Measurements from ENCODE around the gene RNF224.

Gene RNF224

DNA sequence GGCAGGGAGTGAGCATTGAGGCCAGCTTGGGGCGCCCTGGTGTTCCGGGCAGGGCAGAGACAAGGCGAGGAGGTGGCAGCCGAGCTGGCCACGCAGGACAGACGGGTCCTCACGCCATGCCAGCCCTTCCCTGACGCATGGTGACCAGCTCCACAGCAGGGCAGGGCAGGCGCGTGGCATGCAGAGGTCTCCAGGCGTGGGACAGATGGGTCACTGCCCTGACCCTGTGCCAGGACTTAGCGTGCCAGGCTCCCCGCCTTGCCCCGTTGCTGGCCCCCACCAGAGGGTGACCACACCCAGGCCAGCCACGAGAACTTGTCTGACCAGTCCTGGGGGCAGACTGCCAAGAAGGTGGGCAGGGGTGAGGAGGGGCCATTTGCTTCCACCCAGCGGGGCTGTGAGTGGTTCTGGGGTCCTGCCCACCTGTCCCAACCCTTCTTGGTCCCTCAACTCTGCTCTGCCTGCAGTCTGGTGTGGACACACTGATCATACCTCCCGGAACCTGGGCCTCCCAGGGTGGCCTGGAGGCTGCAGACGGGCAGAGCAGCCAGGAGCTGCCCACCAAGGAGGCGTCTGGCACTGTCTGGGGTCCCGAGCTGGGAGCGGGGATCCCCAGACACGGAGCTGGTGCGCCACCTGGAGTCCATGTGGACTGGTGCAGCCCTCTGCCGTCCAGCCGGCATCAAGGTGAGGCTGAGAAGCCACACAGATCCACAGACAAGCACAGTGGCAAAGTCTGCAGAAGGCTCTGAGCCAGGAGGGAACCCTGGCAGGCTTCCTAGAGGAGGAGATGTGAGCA lies at the start of gene RNF224:
TSS of gene RNF224 (plus strand) at position 449 of the 799 bp plus-strand sequence. CDS start 834 bp downstream, outside the sequence.
- Histone ChIP-seq H3K9ac (ENCODE audit: low read length in 2 of 2) (no peak within 1 kb of the TSS), H3K27ac (ENCODE audit: low read length) (no peak within 1 kb of the TSS), H3K9me3 (ENCODE audit: control insufficient read depth in 2 of 2, low read length in 2 of 2) (no peaks in the 10 kb centered on the region)

DNA sequence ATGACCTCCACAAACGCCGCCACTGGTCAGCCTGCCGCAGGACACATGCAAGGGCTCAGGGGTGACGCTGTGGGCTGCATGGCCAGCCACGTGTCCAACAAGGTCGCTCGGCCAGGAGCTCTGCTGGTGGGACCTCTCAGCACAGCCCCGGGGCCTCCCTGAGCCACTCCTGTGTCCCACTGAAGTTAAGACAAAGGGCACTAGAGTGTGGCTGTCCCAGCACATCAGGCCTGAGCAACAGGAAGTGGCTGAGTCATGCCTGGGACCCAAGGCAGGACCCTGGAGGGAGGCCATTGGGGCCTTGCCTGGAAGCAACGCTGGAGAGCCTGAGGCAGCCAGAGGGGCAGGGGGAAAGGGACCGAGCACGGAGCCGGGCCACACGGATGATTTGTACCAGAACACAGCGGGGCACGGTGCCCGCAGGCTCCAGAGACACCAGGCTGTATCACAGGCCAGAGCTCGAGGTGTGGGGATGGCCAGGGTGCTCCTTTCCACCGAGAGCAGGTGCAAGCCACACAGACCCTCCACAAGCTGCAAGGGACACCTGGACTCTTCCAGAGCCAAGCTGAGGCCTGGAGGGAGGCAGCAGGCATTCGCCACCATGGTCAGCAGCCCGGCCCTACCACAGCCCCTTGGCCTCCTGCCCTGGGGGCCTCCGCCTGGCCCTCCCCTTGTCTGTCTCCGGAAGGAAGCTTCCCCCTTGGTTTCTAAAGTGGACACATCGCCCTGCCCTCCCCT lies 48.9 kb upstream of the RNF224 start:
- no peaks in the 10 kb centered on the region for H3K9me3 ChIP-seq (ENCODE audit: control insufficient read depth in 2 of 2, low read length in 2 of 2)
- peaks cover 5 to 32% of the 10 kb centered on the region in 2 donors for H3K36me3 ChIP-seq (ENCODE audit: control insufficient read depth in 2 of 2, insufficient read depth in 2 of 2, low read length in 2 of 2)
- H3K4me1 ChIP-seq (ENCODE audit: control insufficient read depth, insufficient read depth, low read length) = no peaks in the 10 kb centered on the region
- peaks cover 0 to 2% of the 10 kb centered on the region in 2 donors for H3K27me3 ChIP-seq (ENCODE audit: control insufficient read depth in 1 of 2, insufficient read depth in 2 of 2, low read length in 2 of 2)
- no peak overlapping the region for H3K27ac ChIP-seq (ENCODE audit: low read length)
- no peak overlapping the region for H3K4me3 ChIP-seq (ENCODE audit: low read length in 2 of 2)
- no peak overlapping the region for H3K9ac ChIP-seq (ENCODE audit: low read length in 2 of 2)

More for the DNA sequence above, at the start of gene RNF224:
- H3K36me3 ChIP-seq (ENCODE audit: control insufficient read depth in 2 of 2, insufficient read depth in 2 of 2, low read length in 2 of 2) = no peaks in the 10 kb centered on the region
- no peak within 1 kb of the TSS for H3K4me3 ChIP-seq (ENCODE audit: low read length in 2 of 2)
- H3K27me3 ChIP-seq (ENCODE audit: control insufficient read depth in 1 of 2, insufficient read depth in 2 of 2, low read length in 2 of 2) = peaks cover 34 to 44% of the 10 kb centered on the region in 2 donors
- H3K4me1 ChIP-seq (ENCODE audit: control insufficient read depth, insufficient read depth, low read length) = peaks cover 19% of the 10 kb centered on the region

DNA sequence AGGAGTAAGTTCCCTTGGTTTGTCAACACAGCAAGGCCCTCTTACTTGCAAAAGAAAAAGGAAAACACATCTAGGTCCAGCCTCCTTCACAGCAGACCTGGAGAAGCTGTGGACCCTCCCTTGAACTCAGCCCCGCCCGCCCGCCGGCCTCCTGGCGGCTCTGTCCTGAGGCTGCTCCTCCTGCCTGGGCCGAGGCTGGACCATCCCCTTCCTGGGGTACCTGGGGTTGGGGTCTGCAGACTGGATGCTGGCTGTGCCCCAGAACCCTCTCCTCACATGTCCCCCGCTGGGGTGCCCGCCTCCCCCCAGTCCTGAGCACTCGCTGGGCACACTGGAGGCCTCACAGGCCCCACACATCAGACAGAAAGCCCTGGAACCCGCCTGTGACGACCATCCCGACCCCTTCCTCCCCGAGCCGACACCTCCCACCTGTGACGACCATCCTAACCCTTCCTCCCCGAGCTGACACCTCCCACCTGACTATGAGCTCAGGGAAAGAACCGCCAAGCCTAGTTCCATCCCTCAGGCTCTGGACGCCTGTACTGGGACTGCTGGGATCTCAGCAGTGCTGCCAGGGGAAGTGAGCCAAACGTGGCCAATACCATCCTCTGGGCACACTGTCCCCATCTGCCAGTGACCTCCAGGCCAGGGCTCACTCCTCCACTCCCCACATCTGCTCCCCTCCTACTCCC lies 48.2 kb upstream of the RNF224 start:
- no peaks in the 10 kb centered on the region for H3K4me1 ChIP-seq (ENCODE audit: control insufficient read depth, insufficient read depth, low read length)
- peaks cover 12 to 39% of the 10 kb centered on the region in 2 donors for H3K36me3 ChIP-seq (ENCODE audit: control insufficient read depth in 2 of 2, insufficient read depth in 2 of 2, low read length in 2 of 2)
- H3K27ac ChIP-seq (ENCODE audit: low read length) = no peak overlapping the region
- H3K9me3 ChIP-seq (ENCODE audit: control insufficient read depth in 2 of 2, low read length in 2 of 2) = no peaks in the 10 kb centered on the region
- no peak overlapping the region for H3K9ac ChIP-seq (ENCODE audit: low read length in 2 of 2)
- H3K27me3 ChIP-seq (ENCODE audit: control insufficient read depth in 1 of 2, insufficient read depth in 2 of 2, low read length in 2 of 2) = peaks cover 0 to 2% of the 10 kb centered on the region in 2 donors
- H3K4me3 ChIP-seq (ENCODE audit: low read length in 2 of 2) = no peak overlapping the region

DNA sequence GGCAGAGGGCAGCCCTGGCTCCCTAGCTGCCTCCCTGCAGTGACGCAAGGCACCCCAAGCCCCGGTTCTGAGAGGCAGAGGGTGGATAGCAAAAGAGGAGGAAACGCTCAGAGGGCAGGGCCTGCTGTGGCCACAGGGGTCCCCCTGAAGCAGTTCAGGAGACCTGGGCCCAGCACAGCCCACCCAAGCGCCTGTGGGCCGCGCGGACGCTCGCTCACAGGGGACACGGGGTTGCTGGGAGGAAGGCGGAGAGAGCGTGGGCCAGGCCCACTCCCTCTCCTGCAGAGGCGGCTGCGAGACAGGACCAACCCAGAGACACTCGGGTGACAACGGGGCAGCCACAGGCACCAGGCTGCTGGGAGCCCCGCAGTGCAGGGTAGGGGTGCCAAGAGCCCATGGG lies 47.5 kb upstream of the RNF224 start:
- no peak overlapping the region for H3K4me3 ChIP-seq (ENCODE audit: low read length in 2 of 2)
- H3K9me3 ChIP-seq (ENCODE audit: control insufficient read depth in 2 of 2, low read length in 2 of 2) = no peaks in the 10 kb centered on the region
- no peaks in the 10 kb centered on the region for H3K4me1 ChIP-seq (ENCODE audit: control insufficient read depth, insufficient read depth, low read length)
- no peak overlapping the region for H3K27ac ChIP-seq (ENCODE audit: low read length)
- peaks cover 12 to 46% of the 10 kb centered on the region in 2 donors for H3K36me3 ChIP-seq (ENCODE audit: control insufficient read depth in 2 of 2, insufficient read depth in 2 of 2, low read length in 2 of 2)
- no peak overlapping the region for H3K9ac ChIP-seq (ENCODE audit: low read length in 2 of 2)
- H3K27me3 ChIP-seq (ENCODE audit: control insufficient read depth in 1 of 2, insufficient read depth in 2 of 2, low read length in 2 of 2) = no peaks in the 10 kb centered on the region

DNA sequence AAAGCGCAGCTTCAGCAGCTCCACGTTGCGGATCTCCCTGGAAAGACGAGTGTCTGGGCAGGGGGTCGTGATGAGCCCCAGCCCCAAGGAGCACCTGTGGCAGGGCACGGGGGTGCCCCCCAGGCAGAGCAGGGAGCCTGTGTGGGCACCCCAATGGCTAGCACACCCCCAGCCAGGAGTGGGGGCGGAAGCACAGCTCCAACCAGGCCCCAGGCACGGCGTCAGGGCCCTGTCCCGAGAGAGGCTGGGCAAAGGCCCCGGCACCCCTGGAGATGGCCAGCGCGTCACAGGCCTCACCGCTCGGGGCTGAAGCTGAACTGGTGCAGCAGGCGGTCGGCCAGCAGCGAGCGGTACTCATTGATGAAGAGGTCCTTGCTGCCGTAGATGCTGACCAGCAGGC lies 46.8 kb upstream of the RNF224 start:
- Histone ChIP-seq H3K36me3 (ENCODE audit: control insufficient read depth in 2 of 2, insufficient read depth in 2 of 2, low read length in 2 of 2) (peaks cover 13 to 48% of the 10 kb centered on the region in 2 donors), H3K4me1 (ENCODE audit: control insufficient read depth, insufficient read depth, low read length) (peaks cover 2% of the 10 kb centered on the region), H3K9ac (ENCODE audit: low read length in 2 of 2) (no peak overlapping the region)

DNA sequence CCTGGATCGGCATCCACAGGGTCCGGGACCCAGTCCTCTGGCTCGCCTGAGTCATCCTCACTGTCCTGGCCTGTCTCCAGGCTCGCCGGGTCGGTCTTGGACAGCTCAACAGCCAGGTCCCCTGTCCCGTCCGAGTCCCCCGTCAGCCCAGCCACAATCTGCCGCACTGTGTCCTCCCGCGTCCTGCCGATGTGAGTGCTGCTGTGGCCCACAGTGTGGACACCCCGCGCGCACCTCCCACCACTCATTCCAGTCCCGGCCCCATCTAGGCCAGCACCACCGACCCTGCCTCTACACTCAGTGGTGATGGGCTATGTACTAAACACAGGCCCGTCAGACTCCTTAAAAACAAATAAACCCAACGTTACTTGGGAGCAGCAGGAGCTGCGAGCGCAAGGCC lies 45.6 kb upstream of the RNF224 start:
- Histone ChIP-seq H3K27me3 (ENCODE audit: control insufficient read depth in 1 of 2, insufficient read depth in 2 of 2, low read length in 2 of 2) (no peaks in the 10 kb centered on the region), H3K36me3 (ENCODE audit: control insufficient read depth in 2 of 2, insufficient read depth in 2 of 2, low read length in 2 of 2) (peaks cover 17 to 56% of the 10 kb centered on the region in 2 donors)

More for the DNA sequence above, 46.8 kb upstream of the RNF224 start:
- no peaks in the 10 kb centered on the region for H3K27me3 ChIP-seq (ENCODE audit: control insufficient read depth in 1 of 2, insufficient read depth in 2 of 2, low read length in 2 of 2)
- no peaks in the 10 kb centered on the region for H3K9me3 ChIP-seq (ENCODE audit: control insufficient read depth in 2 of 2, low read length in 2 of 2)
- H3K27ac ChIP-seq (ENCODE audit: low read length) = no peak overlapping the region
- H3K4me3 ChIP-seq (ENCODE audit: low read length in 2 of 2) = no peak overlapping the region

DNA sequence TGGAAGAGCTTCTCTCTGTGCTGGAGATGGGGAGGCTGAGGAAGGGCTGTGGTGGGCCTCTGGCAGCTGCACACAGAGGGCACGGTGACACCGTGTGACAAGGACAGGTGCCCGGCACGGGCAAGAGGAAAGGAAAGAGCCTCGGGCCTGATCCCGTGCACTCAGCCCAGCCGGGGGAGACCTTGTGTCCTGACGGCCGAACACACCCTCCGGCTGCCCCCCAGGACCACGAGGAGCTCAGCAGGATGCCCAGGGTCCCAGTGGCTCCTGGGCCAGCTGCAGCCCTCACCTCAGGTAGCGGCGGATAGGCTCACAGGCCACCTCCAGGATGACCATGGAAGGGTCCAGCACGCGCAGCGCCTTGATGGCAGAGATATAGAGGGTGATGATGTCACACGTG lies 44.5 kb upstream of the RNF224 start:
- H3K4me3 ChIP-seq (ENCODE audit: low read length in 2 of 2) = no peak overlapping the region
- H3K36me3 ChIP-seq (ENCODE audit: control insufficient read depth in 2 of 2, insufficient read depth in 2 of 2, low read length in 2 of 2) = peaks cover 20 to 60% of the 10 kb centered on the region in 2 donors
- peaks cover 24% of the 10 kb centered on the region for H3K4me1 ChIP-seq (ENCODE audit: control insufficient read depth, insufficient read depth, low read length)
- no peak overlapping the region for H3K27ac ChIP-seq (ENCODE audit: low read length)
- no peaks in the 10 kb centered on the region for H3K9me3 ChIP-seq (ENCODE audit: control insufficient read depth in 2 of 2, low read length in 2 of 2)
- no peak overlapping the region for H3K9ac ChIP-seq (ENCODE audit: low read length in 2 of 2)
- no peaks in the 10 kb centered on the region for H3K27me3 ChIP-seq (ENCODE audit: control insufficient read depth in 1 of 2, insufficient read depth in 2 of 2, low read length in 2 of 2)

More for the DNA sequence above, 45.6 kb upstream of the RNF224 start:
- Histone ChIP-seq H3K9ac (ENCODE audit: low read length in 2 of 2) (no peak overlapping the region), H3K4me3 (ENCODE audit: low read length in 2 of 2) (no peak overlapping the region), H3K4me1 (ENCODE audit: control insufficient read depth, insufficient read depth, low read length) (peaks cover 13% of the 10 kb centered on the region), H3K27ac (ENCODE audit: low read length) (no peak overlapping the region), H3K9me3 (ENCODE audit: control insufficient read depth in 2 of 2, low read length in 2 of 2) (no peaks in the 10 kb centered on the region)

DNA sequence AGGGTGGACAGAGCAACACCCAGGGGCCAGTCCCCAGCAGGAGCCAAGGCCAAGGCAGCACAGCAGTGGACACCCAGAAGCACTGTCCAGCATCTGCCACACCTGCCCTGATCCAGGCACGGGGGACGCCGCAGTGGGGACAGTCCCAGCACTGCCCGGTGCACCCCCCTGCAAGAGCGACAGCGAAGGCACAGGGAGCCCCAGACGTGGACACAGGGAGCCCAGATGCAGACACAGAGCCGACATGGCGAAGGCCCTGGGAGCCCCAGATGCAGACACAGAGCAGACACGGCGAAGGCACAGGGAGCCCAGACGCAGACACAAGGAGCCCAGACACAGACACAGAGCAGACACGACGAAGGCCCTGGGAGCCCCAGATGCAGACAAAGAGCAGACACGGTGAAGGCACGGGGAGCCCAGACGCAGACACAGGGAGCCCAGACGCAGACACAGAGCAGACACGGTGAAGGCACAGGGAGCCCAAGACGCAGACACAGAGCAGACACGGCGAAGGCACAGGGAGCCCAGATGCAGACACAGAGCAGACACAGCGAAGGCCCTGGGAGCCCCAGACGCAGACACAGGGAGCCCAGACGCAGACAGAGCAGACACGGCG lies 43.2 kb upstream of the RNF224 start:
- Histone ChIP-seq H3K9ac (ENCODE audit: low read length in 2 of 2) (no peak overlapping the region), H3K9me3 (ENCODE audit: control insufficient read depth in 2 of 2, low read length in 2 of 2) (no peaks in the 10 kb centered on the region), H3K36me3 (ENCODE audit: control insufficient read depth in 2 of 2, insufficient read depth in 2 of 2, low read length in 2 of 2) (peaks cover 20 to 60% of the 10 kb centered on the region in 2 donors), H3K4me3 (ENCODE audit: low read length in 2 of 2) (no peak overlapping the region), H3K27me3 (ENCODE audit: control insufficient read depth in 1 of 2, insufficient read depth in 2 of 2, low read length in 2 of 2) (no peaks in the 10 kb centered on the region), H3K27ac (ENCODE audit: low read length) (no peak overlapping the region), H3K4me1 (ENCODE audit: control insufficient read depth, insufficient read depth, low read length) (peaks cover 29% of the 10 kb centered on the region)

DNA sequence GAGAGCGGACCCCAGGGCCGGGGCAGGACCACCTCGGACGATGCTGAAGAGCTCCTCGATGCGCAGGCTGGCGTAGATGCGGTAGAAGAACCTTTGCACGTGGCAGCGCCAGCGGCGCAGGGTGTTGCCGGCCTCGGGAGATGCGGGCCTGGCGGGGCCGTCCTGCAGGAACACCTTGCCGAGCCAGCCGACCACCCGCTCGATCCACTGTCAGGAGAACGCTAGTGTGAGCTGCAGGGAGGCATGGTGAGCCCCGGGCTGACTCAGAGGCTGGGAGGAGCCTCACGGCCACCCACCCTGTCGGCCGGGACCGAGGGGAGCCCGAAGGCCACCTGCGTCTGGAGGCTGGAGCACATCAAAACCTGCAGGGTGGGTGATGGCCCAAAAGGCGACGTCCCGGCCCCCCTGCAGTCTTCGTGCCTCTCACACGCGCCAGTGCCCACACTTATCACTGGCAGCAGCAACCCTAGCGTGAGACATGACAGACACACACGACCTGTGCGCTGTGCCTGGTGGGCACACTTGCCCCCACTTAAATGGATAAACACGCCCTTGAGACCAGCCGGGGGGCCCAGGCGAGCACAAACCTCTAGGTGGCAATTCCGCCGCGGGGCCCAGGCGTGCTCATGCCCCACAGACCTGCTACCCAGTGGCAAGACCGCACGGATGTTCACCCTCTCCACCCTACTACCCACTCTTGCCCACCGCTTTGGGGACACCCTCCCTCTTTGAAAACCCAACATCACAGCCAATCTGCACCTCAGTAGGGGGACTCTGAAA lies 42.2 kb upstream of the RNF224 start:
- H3K4me3 ChIP-seq (ENCODE audit: low read length in 2 of 2) = no peak overlapping the region
- H3K27ac ChIP-seq (ENCODE audit: low read length) = no peak overlapping the region
- H3K4me1 ChIP-seq (ENCODE audit: control insufficient read depth, insufficient read depth, low read length) = peaks cover 39% of the 10 kb centered on the region
- H3K36me3 ChIP-seq (ENCODE audit: control insufficient read depth in 2 of 2, insufficient read depth in 2 of 2, low read length in 2 of 2) = peaks cover 23 to 51% of the 10 kb centered on the region in 2 donors
- no peak overlapping the region for H3K9ac ChIP-seq (ENCODE audit: low read length in 2 of 2)
- H3K27me3 ChIP-seq (ENCODE audit: control insufficient read depth in 1 of 2, insufficient read depth in 2 of 2, low read length in 2 of 2) = no peaks in the 10 kb centered on the region
- H3K9me3 ChIP-seq (ENCODE audit: control insufficient read depth in 2 of 2, low read length in 2 of 2) = no peaks in the 10 kb centered on the region

DNA sequence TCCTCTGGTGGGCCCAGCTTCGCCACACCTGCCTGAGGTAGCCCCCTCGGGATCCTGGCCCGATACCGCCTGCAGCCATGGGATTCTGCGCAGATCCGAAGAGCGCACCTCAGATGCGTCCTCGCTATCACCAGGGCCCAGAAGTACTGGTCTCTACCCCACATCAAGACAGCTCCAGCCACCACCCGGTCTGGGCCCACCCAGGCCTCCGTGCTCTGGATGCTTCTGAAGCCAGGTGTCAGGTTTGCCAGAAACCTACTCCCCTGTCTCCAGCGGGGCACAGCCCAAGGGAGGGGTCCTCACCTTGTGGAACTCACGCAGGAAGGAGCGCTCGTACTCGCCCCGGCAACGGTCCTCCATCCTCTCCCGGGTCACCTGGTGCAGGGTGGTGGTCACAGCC lies 41.4 kb upstream of the RNF224 start:
- Histone ChIP-seq H3K9me3 (ENCODE audit: control insufficient read depth in 2 of 2, low read length in 2 of 2) (no peaks in the 10 kb centered on the region), H3K9ac (ENCODE audit: low read length in 2 of 2) (no peak overlapping the region), H3K27ac (ENCODE audit: low read length) (no peak overlapping the region), H3K4me1 (ENCODE audit: control insufficient read depth, insufficient read depth, low read length) (peaks cover 46% of the 10 kb centered on the region), H3K4me3 (ENCODE audit: low read length in 2 of 2) (no peak overlapping the region), H3K27me3 (ENCODE audit: control insufficient read depth in 1 of 2, insufficient read depth in 2 of 2, low read length in 2 of 2) (no peaks in the 10 kb centered on the region), H3K36me3 (ENCODE audit: control insufficient read depth in 2 of 2, insufficient read depth in 2 of 2, low read length in 2 of 2) (peaks cover 25 to 45% of the 10 kb centered on the region in 2 donors)
